Loucy (cell line): ENCODE data around the gene KCTD4.

Experiments used
- H2AFZ ChIP-seq: fragments of 200-600 bp; sonication (generic); 2 replicates; pipeline ENCODE4 v1.6.0; 2016; ENCODE audit warnings: antibody characterized with exemption, mild to moderate bottlenecking, low read length, moderate library complexity
- H3F3A ChIP-seq: fragments of 200-600 bp; 2 replicates; pipeline ENCODE4 v1.6.0; 2016; ENCODE audit warnings: antibody characterized with exemption, low read depth, mild to moderate bottlenecking
- H3K27me3 ChIP-seq: fragments of 200-600 bp; sonication (generic); 2 replicates; pipeline ENCODE4 v1.6.1; 2014; ENCODE audit warnings: low read length, mild to moderate bottlenecking; ENCODE audit not compliant: insufficient read depth, poor library complexity, severe bottlenecking
- H3K36me3 ChIP-seq: fragments of 200-600 bp; sonication (generic); 2 replicates; pipeline ENCODE4 v1.6.1; 2016; ENCODE audit warnings: low read length; ENCODE audit not compliant: insufficient read depth
- H3K4me1 ChIP-seq: fragments of 200-600 bp; sonication (generic); 2 replicates; pipeline ENCODE4 v1.5.1; 2014; ENCODE audit warnings: low read length, mild to moderate bottlenecking; ENCODE audit not compliant: insufficient read depth, poor library complexity, severe bottlenecking
- H3K4me2 ChIP-seq: fragments of 200-600 bp; sonication (generic); 2 replicates; pipeline ENCODE4 v1.6.0; 2014; ENCODE audit warnings: antibody characterized with exemption, low read length, low read depth, mild to moderate bottlenecking; ENCODE audit not compliant: poor library complexity, severe bottlenecking
- H3K4me3 ChIP-seq: fragments of 200-600 bp; sonication (generic); 2 replicates; pipeline ENCODE4 v1.5.1; 2014; ENCODE audit warnings: low read length, mild to moderate bottlenecking, mixed read lengths; ENCODE audit not compliant: poor library complexity, severe bottlenecking
- H3K79me2 ChIP-seq: fragments of 200-600 bp; sonication (generic); 2 replicates; pipeline ENCODE4 v1.6.1; 2014; ENCODE audit warnings: low read length; ENCODE audit not compliant: insufficient read depth
- H3K9ac ChIP-seq: fragments of 200-600 bp; sonication (generic); 2 replicates; pipeline ENCODE4 v1.6.0; 2014; ENCODE audit warnings: mild to moderate bottlenecking, low read depth, low read length, moderate library complexity; ENCODE audit not compliant: poor library complexity, severe bottlenecking
- H3K9me2 ChIP-seq: fragments of 200-600 bp; sonication (generic); replicated peaks from 2 replicates; pipeline ENCODE4 v1.6.1; 2016; ENCODE audit warnings: low read depth, low read length, mixed read lengths
- H3K9me3 ChIP-seq: fragments of 200-600 bp; sonication (generic); 2 replicates; pipeline ENCODE4 v1.6.1; 2014; ENCODE audit warnings: mild to moderate bottlenecking, antibody characterized with exemption, low read length, low read depth; ENCODE audit not compliant: insufficient read depth
- H4K20me1 ChIP-seq: fragments of 200-600 bp; sonication (generic); 2 replicates; pipeline ENCODE4 v1.6.0; 2014; ENCODE audit warnings: antibody characterized with exemption, low read length, mild to moderate bottlenecking; ENCODE audit not compliant: insufficient read depth, poor library complexity, severe bottlenecking
- CTCF ChIP-seq: fragments of 200-600 bp; sonication (generic); conservative IDR thresholded peaks from 2 replicates; pipeline ENCODE4 v1.5.1; 2014; ENCODE audit warnings: mild to moderate bottlenecking, antibody characterized with exemption, low read length
- EZH2phosphoT487 ChIP-seq: fragments of 200-600 bp; IDR thresholded peaks from 2 replicates; pipeline ENCODE4 v1.6.1; 2018; ENCODE audit warnings: antibody characterized with exemption, mild to moderate bottlenecking, moderate library complexity, borderline replicate concordance

KCTD4 gene

GRCh38 chr13:45174478-45174877, 26.4 kb downstream of the KCTD4 start:
- Histone ChIP-seq H3K4me2 (no peak overlapping the region), H4K20me1 (no peaks in the 10 kb centered on the region), H3K4me1 (peaks cover 23% of the 10 kb centered on the region), H2AFZ (no peak overlapping the region), H3K27me3 (no peaks in the 10 kb centered on the region), H3K9me3 (no peaks in the 10 kb centered on the region), H3K9me2 (no peaks in the 10 kb centered on the region), H3K9ac (no peak overlapping the region), H3K36me3 (0 out of 2 replicates have a peak, but pooled peaks cover 5% of the 10 kb centered on the region), H3K79me2 (peaks cover 9% of the 10 kb centered on the region), H3F3A (no peaks in the 10 kb centered on the region), H3K4me3 (no peak overlapping the region)
- TF ChIP-seq CTCF: no peak
- no peak for TF ChIP-seq EZH2phosphoT487

GRCh38 chr13:45168555-45168930, 32.3 kb downstream of the KCTD4 start:
- Histone ChIP-seq H3K79me2 (no peaks in the 10 kb centered on the region; the same call in 1 of the 2 replicates), H3K36me3 (peaks cover 12% of the 10 kb centered on the region; the same call in 1 of the 2 replicates), H3K4me3 (no peak overlapping the region), H3K4me2 (no peak overlapping the region), H3K27me3 (no peaks in the 10 kb centered on the region), H4K20me1 (no peaks in the 10 kb centered on the region), H3K9ac (no peak overlapping the region), H3K4me1 (no peaks in the 10 kb centered on the region), H3F3A (no peaks in the 10 kb centered on the region), H2AFZ (no peak overlapping the region), H3K9me2 (no peaks in the 10 kb centered on the region), H3K9me3 (no peaks in the 10 kb centered on the region)
- no peak for TF ChIP-seq EZH2phosphoT487
- no peak for TF ChIP-seq CTCF

- H3K36me3 ChIP-seq: peaks cover 12% of the 10 kb centered on the region; the same call in 1 of the 2 replicates
- no peaks in the 10 kb centered on the region for H3F3A ChIP-seq
- no peak for TF ChIP-seq EZH2phosphoT487
- no peaks in the 10 kb centered on the region for H3K4me1 ChIP-seq
- no peaks in the 10 kb centered on the region for H3K9me3 ChIP-seq
- no peaks in the 10 kb centered on the region for H4K20me1 ChIP-seq
- H3K4me2 ChIP-seq: no peak overlapping the region
- no peak overlapping the region for H3K4me3 ChIP-seq
- H3K79me2 ChIP-seq: no peaks in the 10 kb centered on the region
- no peak overlapping the region for H2AFZ ChIP-seq
- H3K9me2 ChIP-seq: no peaks in the 10 kb centered on the region
- no peaks in the 10 kb centered on the region for H3K27me3 ChIP-seq
- no peak overlapping the region for H3K9ac ChIP-seq
These were observed 33.0 kb downstream of the KCTD4 start for GRCh38 chr13:45167611-45168554.
